Measurements from ENCODE around the gene PERM1.

- TF ChIP-seq CTCF (conservative IDR thresholded peaks at IDR 0.05) = no peak
- TF ChIP-seq EZH2 (IDR thresholded peaks at IDR 0.05; ENCODE audit: low read depth) = no peak
Measured at GRCh38 chr1:978835-979743, 2.8 kb downstream of the PERM1 start.
